ENCODE measurements around the gene SLC26A9.

DNA sequence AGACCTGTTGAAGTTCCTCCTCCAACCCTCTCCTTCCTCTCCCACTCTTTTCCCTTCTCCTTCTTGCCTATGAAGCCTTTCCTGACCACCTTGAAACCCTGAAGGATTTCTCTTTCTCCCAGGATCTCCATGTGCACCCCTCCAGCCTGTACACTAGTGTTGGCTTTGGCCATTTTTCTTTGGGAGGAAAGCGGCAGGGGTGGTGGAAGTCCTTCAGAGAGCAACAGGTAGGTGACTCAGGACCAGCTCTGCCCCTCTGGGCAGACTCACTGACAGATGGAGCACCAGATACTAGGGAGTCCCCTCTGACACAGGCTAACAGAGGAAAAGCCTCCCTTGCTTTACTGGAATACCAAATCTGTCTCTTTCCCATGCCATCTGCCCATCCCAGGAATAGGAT is 4.6 kb downstream of the SLC26A9 start:
- TF ChIP-seq, protein P1, sequence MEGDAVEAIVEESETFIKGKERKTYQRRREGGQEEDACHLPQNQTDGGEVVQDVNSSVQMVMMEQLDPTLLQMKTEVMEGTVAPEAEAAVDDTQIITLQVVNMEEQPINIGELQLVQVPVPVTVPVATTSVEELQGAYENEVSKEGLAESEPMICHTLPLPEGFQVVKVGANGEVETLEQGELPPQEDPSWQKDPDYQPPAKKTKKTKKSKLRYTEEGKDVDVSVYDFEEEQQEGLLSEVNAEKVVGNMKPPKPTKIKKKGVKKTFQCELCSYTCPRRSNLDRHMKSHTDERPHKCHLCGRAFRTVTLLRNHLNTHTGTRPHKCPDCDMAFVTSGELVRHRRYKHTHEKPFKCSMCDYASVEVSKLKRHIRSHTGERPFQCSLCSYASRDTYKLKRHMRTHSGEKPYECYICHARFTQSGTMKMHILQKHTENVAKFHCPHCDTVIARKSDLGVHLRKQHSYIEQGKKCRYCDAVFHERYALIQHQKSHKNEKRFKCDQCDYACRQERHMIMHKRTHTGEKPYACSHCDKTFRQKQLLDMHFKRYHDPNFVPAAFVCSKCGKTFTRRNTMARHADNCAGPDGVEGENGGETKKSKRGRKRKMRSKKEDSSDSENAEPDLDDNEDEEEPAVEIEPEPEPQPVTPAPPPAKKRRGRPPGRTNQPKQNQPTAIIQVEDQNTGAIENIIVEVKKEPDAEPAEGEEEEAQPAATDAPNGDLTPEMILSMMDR (conservative IDR thresholded peaks at IDR 0.05 in 1 of 2, IDR thresholded peaks at IDR 0.05 in 1 of 2; ENCODE audit: low read depth in 1 of 2, low read length in 2 of 2) = no peak
- no peak for TF ChIP-seq EZH2 (IDR thresholded peaks at IDR 0.05; ENCODE audit: low read length, missing control alignments)
